AG09309 (cell line): ENCODE measurements around the gene MAP2K1.

ENCODE experiments used
- DNase-seq: peaks from one replicate; pipeline ENCODE4 v3.0.0-alpha.2; 2010; ENCODE audit warnings: low read depth
- H3K4me3 ChIP-seq: 2 replicates; pipeline ENCODE4 v1.5.1; 2011; ENCODE audit warnings: mild to moderate bottlenecking, low read depth, low read length, moderate library complexity; ENCODE audit not compliant: control insufficient read depth
- TF ChIP-seq, protein P1 (sequence below): IDR thresholded peaks from 2 replicates; pipeline ENCODE4 v1.5.1; 2011; ENCODE audit warnings: mild to moderate bottlenecking, low read depth, low read length, inconsistent platforms; ENCODE audit not compliant: insufficient read depth, control insufficient read depth; ENCODE audit errors: missing control alignments

Gene MAP2K1

GRCh38 chr15:66404532-66404931, 17.8 kb downstream of the MAP2K1 start:
- no peak overlapping the region for H3K4me3 ChIP-seq
- DNase-seq = no peak
- TF ChIP-seq, protein P1, sequence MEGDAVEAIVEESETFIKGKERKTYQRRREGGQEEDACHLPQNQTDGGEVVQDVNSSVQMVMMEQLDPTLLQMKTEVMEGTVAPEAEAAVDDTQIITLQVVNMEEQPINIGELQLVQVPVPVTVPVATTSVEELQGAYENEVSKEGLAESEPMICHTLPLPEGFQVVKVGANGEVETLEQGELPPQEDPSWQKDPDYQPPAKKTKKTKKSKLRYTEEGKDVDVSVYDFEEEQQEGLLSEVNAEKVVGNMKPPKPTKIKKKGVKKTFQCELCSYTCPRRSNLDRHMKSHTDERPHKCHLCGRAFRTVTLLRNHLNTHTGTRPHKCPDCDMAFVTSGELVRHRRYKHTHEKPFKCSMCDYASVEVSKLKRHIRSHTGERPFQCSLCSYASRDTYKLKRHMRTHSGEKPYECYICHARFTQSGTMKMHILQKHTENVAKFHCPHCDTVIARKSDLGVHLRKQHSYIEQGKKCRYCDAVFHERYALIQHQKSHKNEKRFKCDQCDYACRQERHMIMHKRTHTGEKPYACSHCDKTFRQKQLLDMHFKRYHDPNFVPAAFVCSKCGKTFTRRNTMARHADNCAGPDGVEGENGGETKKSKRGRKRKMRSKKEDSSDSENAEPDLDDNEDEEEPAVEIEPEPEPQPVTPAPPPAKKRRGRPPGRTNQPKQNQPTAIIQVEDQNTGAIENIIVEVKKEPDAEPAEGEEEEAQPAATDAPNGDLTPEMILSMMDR = no peak

DNA sequence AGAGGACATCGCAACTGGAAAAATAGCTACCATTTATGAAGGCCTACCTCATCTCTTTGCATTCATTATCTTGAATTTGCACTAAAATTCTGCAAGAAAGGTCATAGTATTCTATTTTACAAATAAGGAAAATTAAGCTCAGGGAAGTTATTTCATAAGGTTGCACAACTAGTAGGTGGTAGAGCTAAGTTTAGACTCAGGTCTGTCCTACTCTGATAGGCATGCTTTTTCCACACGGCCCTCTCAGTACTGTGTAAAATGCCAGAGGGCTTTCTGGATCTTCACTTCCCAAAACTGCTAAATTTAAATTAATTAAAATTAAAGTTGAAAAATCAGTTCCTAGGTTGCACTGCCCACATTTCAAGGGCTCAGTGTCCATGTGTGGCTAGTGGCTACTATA, 18.3 kb downstream of the MAP2K1 start:
- TF ChIP-seq, protein P1 = no peak
- H3K4me3 ChIP-seq = no peak overlapping the region
- DNase-seq = no peak

DNA sequence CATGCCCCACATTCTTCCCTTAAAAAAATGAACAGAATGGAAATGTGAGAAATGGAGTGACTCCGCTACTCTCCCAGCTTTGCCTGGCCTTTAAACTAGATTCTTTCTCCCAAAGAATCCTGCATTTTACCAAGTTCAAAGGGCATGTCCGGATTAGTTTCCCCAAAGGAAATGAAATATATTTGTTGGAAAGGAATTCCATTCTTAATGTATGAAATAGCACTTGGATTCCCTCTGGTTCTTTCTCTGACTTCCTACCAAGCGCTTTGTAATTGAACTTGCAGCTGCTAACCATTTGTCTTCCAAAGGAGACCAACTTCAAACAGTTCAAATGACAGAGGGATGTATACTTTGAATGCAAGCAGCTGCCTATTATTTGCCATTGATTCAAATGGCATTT, 18.9 kb downstream of the MAP2K1 start:
- H3K4me3 ChIP-seq = no peak overlapping the region
- TF ChIP-seq, protein P1 = no peak
- DNase-seq = no peak

DNA sequence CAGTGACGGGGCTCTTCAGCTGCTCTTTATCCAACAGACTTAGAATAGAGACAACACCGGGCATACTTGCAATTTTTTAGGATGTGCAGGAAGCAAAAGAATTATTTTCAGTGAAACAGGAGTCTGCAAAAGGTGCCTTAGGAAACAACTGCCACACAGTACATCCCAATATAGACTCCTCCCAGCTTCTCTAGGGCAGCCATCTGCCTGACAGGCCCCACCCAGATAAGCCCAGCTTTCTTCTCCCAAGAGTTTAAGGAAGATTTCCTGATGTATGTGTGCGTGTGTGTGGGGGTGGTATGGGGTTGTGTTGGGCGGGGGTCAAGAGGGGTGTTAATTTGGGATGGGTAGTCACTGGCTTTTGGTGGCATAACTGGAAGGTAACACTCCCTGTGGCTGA, 21.5 kb downstream of the MAP2K1 start:
- TF ChIP-seq, protein P1 = no peak
- DNase-seq = no peak

DNA sequence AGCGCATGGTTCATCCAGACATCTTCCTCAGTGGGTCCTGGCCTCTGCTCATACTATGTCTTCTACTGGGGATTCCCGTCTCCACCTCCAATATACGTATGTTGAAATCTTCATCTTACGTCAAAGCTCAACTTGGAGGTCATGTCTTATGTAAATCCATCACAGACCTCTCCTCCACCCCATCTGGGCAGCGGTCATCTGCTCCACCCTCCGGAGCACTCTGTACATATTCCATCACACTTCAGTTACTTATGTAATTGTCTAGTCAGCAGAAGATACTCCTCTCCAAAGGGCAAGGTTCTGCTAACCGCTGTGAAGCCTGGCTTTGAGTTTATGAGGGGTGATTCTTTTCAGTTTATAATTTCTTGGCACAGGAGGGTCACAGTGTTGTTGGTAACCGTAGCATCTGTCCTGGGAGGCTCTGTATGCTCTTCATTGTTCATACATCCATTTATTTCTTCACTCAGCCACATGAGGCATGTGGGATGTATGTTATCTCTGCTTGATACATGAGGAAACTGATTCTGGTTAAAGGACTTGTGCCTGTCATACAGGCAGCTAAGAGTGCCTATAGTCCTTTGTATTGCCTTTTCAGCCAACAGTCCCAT, 22.1 kb downstream of the MAP2K1 start:
- DNase-seq = no peak

More for the DNA sequence above, 21.5 kb downstream of the MAP2K1 start:
- H3K4me3 ChIP-seq = no peak overlapping the region

DNA sequence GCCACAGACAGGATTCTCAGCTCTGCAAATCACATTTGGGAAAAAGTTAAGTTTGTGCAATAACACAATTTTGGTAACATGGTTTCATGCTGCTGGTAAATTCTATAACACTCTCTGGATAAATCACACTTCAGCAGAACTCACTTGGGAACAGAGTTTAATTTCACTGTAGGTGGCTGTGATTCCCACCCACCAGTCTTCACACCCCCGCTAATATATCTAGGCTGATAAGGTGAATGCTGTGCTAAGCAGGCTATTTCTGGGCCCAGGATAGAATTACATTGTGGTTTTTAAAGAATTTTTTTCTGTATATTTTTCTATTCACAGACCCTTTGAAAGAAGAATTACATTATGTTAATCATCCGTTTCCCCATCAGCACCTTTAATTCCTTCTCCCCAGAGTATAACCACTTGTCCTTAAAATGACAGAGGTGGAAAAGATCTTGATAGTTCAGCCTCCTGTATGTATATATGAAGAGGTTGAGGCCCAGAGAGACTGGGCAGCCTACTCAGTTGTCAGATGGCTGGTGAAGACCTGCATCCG, 22.9 kb downstream of the MAP2K1 start:
- TF ChIP-seq, protein P1 = no peak
- no peak for DNase-seq
- H3K4me3 ChIP-seq = no peak overlapping the region

More for the DNA sequence above, 22.1 kb downstream of the MAP2K1 start:
- TF ChIP-seq, protein P1 = no peak
- no peak overlapping the region for H3K4me3 ChIP-seq

- TF ChIP-seq, protein P1 = no peak
- no peak overlapping the region for H3K4me3 ChIP-seq
- DNase-seq = no peak
These were observed 24.5 kb downstream of the MAP2K1 start for GRCh38 chr15:66411190-66411589.
